ENCODE measurements around the gene ASAP2. TPM values are rescaled to one million over a fixed set of nuclear protein-coding genes. Genes with fewer than 3 reads are reported as not detected.

Gene ASAP2
- total RNA-seq, 2 experiments from 2014 or later = 0.27 TPM; not detected in 1

DNA sequence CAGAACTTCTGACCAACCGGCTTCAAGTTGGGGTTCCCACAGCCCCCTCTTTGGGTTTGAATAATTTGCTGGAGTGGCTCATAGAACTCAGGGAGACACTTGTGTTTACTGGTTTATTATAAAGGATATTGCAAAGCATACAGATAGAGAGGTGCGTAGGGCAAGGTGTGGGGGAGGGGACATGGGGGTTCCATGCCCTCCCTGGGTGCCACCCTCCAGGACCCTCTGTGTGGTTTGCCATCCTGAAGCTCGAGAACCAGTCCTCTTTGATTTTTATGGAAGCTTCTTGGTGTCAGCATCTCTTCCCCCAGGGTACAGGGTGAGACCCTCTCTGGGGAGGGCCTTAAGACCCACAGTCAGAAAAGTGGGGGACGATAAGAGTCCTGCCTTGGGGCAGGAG, 177.9 kb downstream of the ASAP2 start:
- POLR2A ChIA-PET = interaction anchor here (0.9 kb wide), 1 partner anchor 20 kb away, joined by 3 read pairs; no protein-coding TSS in a partner anchor
- H3K9me2 ChIP-seq (ENCODE audit: insufficient read depth, low read length) = no peaks in the 10 kb centered on the region
- no peaks in the 10 kb centered on the region for H3K36me3 ChIP-seq (ENCODE audit: insufficient read depth, low read length)
- BruUV-seq (replicated peaks) = no TSS peak
- no peaks in the 10 kb centered on the region for H4K20me1 ChIP-seq (ENCODE audit: insufficient read depth, low read length)
- no peaks in the 10 kb centered on the region for H3K4me1 ChIP-seq (ENCODE audit: insufficient read depth, low read length, poor library complexity, severe bottlenecking)
- TF ChIP-seq EZH2phosphoT487 (IDR thresholded peaks at IDR 0.05; ENCODE audit: borderline replicate concordance, low read depth, low read length) = no peak
- TF ChIP-seq, protein P1, sequence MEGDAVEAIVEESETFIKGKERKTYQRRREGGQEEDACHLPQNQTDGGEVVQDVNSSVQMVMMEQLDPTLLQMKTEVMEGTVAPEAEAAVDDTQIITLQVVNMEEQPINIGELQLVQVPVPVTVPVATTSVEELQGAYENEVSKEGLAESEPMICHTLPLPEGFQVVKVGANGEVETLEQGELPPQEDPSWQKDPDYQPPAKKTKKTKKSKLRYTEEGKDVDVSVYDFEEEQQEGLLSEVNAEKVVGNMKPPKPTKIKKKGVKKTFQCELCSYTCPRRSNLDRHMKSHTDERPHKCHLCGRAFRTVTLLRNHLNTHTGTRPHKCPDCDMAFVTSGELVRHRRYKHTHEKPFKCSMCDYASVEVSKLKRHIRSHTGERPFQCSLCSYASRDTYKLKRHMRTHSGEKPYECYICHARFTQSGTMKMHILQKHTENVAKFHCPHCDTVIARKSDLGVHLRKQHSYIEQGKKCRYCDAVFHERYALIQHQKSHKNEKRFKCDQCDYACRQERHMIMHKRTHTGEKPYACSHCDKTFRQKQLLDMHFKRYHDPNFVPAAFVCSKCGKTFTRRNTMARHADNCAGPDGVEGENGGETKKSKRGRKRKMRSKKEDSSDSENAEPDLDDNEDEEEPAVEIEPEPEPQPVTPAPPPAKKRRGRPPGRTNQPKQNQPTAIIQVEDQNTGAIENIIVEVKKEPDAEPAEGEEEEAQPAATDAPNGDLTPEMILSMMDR (conservative IDR thresholded peaks at IDR 0.05; ENCODE audit: low read length) = no peak
- no peak overlapping the region for H2AFZ ChIP-seq (ENCODE audit: low read length)
- H3K79me2 ChIP-seq (ENCODE audit: insufficient read depth, low read depth, low read length) = no peaks in the 10 kb centered on the region
- no peak overlapping the region for H3K4me2 ChIP-seq (ENCODE audit: low read length)
- CTCF ChIA-PET (ENCODE audit: unreplicated experiment) = no interaction called here
- no peak for DNase-seq (ENCODE audit: low spot score)
- H3K4me3 ChIP-seq (ENCODE audit: low read depth, low read length, poor library complexity, severe bottlenecking) = no peak overlapping the region
- no peaks in the 10 kb centered on the region for H3K9me3 ChIP-seq (ENCODE audit: low read length)
- H3K27ac ChIP-seq (ENCODE audit: low read depth, low read length, poor library complexity, severe bottlenecking) = no peak overlapping the region
- intact Hi-C loops (cut with micrococcal nuclease; ENCODE audit: unreplicated experiment) = no loop called here

DNA sequence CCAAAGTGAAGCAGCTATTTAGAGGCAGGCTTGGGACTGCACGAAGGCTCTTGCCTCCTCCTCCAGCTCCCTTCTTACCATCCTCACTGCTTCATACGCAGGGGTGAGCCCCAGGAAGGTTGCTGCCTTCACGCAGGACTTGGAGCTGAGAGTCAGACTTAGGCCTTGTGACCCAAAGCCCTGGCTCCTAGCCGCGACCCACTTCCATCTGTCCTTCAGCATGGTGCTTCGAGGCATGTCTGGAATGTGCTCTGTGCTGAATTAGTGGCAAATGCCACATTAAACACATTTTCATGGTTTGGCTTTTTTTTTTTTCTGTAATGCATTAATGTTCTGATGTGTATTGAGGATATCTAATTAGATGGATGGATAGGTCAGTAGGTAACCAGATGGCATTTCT, 179.2 kb downstream of the ASAP2 start:
- CTCF ChIA-PET (ENCODE audit: unreplicated experiment) = no interaction called here

DNA sequence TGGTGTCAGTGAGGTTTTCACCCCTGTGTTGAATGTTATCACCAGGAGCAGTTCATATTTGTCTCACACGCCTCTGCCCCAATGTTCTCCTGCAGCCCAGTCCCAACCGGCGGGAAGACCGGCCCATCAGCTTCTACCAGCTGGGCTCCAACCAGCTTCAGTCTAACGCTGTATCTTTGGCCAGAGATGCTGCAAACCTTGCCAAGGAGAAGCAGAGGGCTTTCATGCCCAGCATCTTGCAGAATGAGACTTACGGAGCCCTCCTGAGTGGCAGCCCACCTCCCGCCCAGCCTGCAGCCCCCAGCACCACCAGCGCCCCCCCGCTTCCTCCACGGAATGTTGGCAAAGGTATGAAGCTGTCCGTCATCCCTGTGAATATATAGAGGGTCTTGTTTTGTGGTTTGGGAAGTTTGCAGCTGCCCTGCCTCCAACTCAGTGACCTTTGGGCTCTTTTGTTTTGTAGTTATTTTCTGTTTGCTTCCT, 181.6 kb downstream of the ASAP2 start:
- Histone ChIP-seq H3K4me2 (ENCODE audit: low read length) (no peak overlapping the region), H3K36me3 (ENCODE audit: insufficient read depth, low read length) (no peaks in the 10 kb centered on the region), H3K79me2 (ENCODE audit: insufficient read depth, low read depth, low read length) (no peaks in the 10 kb centered on the region), H3K4me1 (ENCODE audit: insufficient read depth, low read length, poor library complexity, severe bottlenecking) (no peaks in the 10 kb centered on the region), H2AFZ (ENCODE audit: low read length) (no peak overlapping the region), H3K4me3 (ENCODE audit: low read depth, low read length, poor library complexity, severe bottlenecking) (no peak overlapping the region), H4K20me1 (ENCODE audit: insufficient read depth, low read length) (no peaks in the 10 kb centered on the region), H3K9me2 (ENCODE audit: insufficient read depth, low read length) (no peaks in the 10 kb centered on the region), H3K27ac (ENCODE audit: low read depth, low read length, poor library complexity, severe bottlenecking) (no peak overlapping the region), H3K9me3 (ENCODE audit: low read length) (no peaks in the 10 kb centered on the region)
- DNase-seq (ENCODE audit: low spot score) = no peak
- ChIA-PET CTCF (ENCODE audit: unreplicated experiment) (no interaction called here), POLR2A (no interaction called here)
- TF ChIP-seq, protein P1 (conservative IDR thresholded peaks at IDR 0.05; ENCODE audit: low read length) = no peak
- no peak for TF ChIP-seq EZH2phosphoT487 (IDR thresholded peaks at IDR 0.05; ENCODE audit: borderline replicate concordance, low read depth, low read length)
- intact Hi-C loops (cut with micrococcal nuclease; ENCODE audit: unreplicated experiment) = no loop called here
- BruUV-seq (replicated peaks) = no TSS peak

More for the DNA sequence above, 179.2 kb downstream of the ASAP2 start:
- Histone ChIP-seq H3K36me3 (ENCODE audit: insufficient read depth, low read length) (no peaks in the 10 kb centered on the region), H3K9me2 (ENCODE audit: insufficient read depth, low read length) (no peaks in the 10 kb centered on the region), H4K20me1 (ENCODE audit: insufficient read depth, low read length) (no peaks in the 10 kb centered on the region), H3K9me3 (ENCODE audit: low read length) (no peaks in the 10 kb centered on the region), H3K4me2 (ENCODE audit: low read length) (no peak overlapping the region), H2AFZ (ENCODE audit: low read length) (no peak overlapping the region), H3K27ac (ENCODE audit: low read depth, low read length, poor library complexity, severe bottlenecking) (no peak overlapping the region), H3K79me2 (ENCODE audit: insufficient read depth, low read depth, low read length) (no peaks in the 10 kb centered on the region), H3K4me3 (ENCODE audit: low read depth, low read length, poor library complexity, severe bottlenecking) (no peak overlapping the region), H3K4me1 (ENCODE audit: insufficient read depth, low read length, poor library complexity, severe bottlenecking) (no peaks in the 10 kb centered on the region)
- POLR2A ChIA-PET = interaction anchor here (0.7 to 1.1 kb wide), 3 partner anchors 10 to 171 kb away, joined by 3 read pairs; no protein-coding TSS in a partner anchor
- BruUV-seq (replicated peaks) = no TSS peak
- intact Hi-C loops (cut with micrococcal nuclease; ENCODE audit: unreplicated experiment) = no loop called here
- no peak for TF ChIP-seq EZH2phosphoT487 (IDR thresholded peaks at IDR 0.05; ENCODE audit: borderline replicate concordance, low read depth, low read length)
- TF ChIP-seq, protein P1 (conservative IDR thresholded peaks at IDR 0.05; ENCODE audit: low read length) = no peak
- no peak for DNase-seq (ENCODE audit: low spot score)
